Measurements from ENCODE around the gene CYP26C1.

DNA sequence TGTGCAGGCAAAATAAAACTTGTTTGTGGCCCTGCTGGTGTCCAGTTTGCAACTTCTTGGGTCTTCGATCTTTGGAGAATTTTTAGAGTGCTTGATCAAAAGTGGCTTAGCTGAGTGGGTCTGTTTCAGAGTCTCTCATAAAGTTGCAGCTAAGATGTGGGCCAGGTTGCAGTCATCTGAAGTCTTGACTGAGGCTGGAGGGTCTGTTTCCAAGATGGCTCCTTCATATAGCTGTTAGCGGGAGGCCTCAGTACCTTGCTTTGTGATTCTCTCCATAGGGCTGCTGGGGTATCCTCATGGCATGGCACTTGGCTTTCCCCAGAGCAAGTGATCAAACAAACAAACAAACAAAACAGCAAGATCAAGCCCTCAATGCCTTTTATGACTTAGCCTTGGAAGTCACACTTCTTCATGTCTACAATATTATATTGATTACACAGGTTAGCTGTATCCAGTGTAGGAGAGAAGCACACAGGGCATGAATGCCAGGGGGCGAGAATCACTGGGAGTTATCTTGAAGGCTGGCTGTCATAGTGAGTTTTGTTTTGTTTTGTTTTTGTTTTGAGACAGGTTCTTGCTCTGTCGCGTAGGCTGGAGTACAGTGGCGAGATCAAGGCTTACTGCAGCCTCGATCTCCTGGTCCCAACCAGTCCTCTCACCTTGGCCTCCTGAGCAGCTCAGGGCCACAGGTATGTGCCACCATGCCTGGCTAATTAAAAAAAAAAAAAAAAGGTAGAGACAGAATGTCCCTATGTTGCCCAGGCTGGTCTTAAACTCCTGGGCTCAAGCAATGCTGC lies 23.3 kb downstream of the CYP26C1 start:
- TF ChIP-seq, protein P1, sequence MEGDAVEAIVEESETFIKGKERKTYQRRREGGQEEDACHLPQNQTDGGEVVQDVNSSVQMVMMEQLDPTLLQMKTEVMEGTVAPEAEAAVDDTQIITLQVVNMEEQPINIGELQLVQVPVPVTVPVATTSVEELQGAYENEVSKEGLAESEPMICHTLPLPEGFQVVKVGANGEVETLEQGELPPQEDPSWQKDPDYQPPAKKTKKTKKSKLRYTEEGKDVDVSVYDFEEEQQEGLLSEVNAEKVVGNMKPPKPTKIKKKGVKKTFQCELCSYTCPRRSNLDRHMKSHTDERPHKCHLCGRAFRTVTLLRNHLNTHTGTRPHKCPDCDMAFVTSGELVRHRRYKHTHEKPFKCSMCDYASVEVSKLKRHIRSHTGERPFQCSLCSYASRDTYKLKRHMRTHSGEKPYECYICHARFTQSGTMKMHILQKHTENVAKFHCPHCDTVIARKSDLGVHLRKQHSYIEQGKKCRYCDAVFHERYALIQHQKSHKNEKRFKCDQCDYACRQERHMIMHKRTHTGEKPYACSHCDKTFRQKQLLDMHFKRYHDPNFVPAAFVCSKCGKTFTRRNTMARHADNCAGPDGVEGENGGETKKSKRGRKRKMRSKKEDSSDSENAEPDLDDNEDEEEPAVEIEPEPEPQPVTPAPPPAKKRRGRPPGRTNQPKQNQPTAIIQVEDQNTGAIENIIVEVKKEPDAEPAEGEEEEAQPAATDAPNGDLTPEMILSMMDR (conservative IDR thresholded peaks at IDR 0.05; ENCODE audit: low read depth, low read length) = no peak
- TF ChIP-seq POLR2A (IDR thresholded peaks at IDR 0.05; ENCODE audit: low read depth, low read length) (no peak), RCOR1 (IDR thresholded peaks at IDR 0.05; ENCODE audit: insufficient replicate concordance, low read length) (no peak), RAD21 (IDR thresholded peaks at IDR 0.05; ENCODE audit: low read length) (no peak), RFX5 (IDR thresholded peaks at IDR 0.05; ENCODE audit: low read depth, low read length) (no peak), SMC3 (IDR thresholded peaks at IDR 0.05; ENCODE audit: low read depth, low read length) (no peak), MXI1 (IDR thresholded peaks at IDR 0.05; ENCODE audit: borderline replicate concordance, low read depth, low read length) (no peak), CHD1 (IDR thresholded peaks at IDR 0.05; ENCODE audit: low read depth, low read length) (no peak), MAFK (IDR thresholded peaks at IDR 0.05; ENCODE audit: low read depth, low read length) (no peak), CEBPB (IDR thresholded peaks at IDR 0.05; ENCODE audit: low read depth, low read length) (no peak), MAZ (IDR thresholded peaks at IDR 0.05; ENCODE audit: borderline replicate concordance, low read depth, low read length) (no peak)
- TF ChIP-seq, protein P2, sequence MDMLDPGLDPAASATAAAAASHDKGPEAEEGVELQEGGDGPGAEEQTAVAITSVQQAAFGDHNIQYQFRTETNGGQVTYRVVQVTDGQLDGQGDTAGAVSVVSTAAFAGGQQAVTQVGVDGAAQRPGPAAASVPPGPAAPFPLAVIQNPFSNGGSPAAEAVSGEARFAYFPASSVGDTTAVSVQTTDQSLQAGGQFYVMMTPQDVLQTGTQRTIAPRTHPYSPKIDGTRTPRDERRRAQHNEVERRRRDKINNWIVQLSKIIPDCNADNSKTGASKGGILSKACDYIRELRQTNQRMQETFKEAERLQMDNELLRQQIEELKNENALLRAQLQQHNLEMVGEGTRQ (IDR thresholded peaks at IDR 0.05; ENCODE audit: low read depth, low read length) = no peak
